Measurements from ENCODE around the gene C16orf74.

- TF ChIP-seq POLR2A (IDR thresholded peaks at IDR 0.05) = no peak
- TF ChIP-seq CTCF (IDR thresholded peaks at IDR 0.05) = no peak
These were observed 38.8 kb downstream of the C16orf74 start for GRCh38 chr16:85711982-85712587.
